GM12878 (cell line): Measurements from ENCODE around the gene PJA2. TPM values are rescaled to one million over a fixed set of nuclear protein-coding genes. Genes with fewer than 3 reads are reported as not detected.

Source experiments
- ATAC-seq: fragments of 200-7000 bp; cut with Tn5 transposase; 3 replicates; pipeline ENCODE4 v1.9.1; 2020; ENCODE audit warnings: mild to moderate bottlenecking, moderate library complexity
- BruUV-seq: library from RNA; stranded (reverse); fragments of 400-500 nt; replicated peaks from 2 replicates; lab custom pipeline; 2021; lab: Mats Ljungman, UMichigan
- CTCF ChIA-PET: fragments of 300-600 bp; sonication (Branson Sonifier 250); formaldehyde crosslinking; extraction: SDS; loops from one replicate; lab custom pipeline; 2021; ENCODE audit warnings: inconsistent platforms; lab: Yijun Ruan, JAX
- POLR2A ChIA-PET: fragments of 350-600 bp; formaldehyde crosslinking; extraction: SDS; loops from one replicate; lab custom pipeline; 2021; ENCODE audit warnings: inconsistent platforms; lab: Charles Lee
- RAD21 ChIA-PET: fragments of 300-600 bp; sonication (Branson Sonifier 250); formaldehyde crosslinking; loops from one replicate; lab custom pipeline; 2023; ENCODE audit warnings: antibody characterized with exemption; ENCODE audit not compliant: unreplicated experiment; lab: Charles Lee
- SMC1A ChIA-PET: fragments of 300-600 bp; sonication (Branson Sonifier 250); formaldehyde crosslinking; loops from one replicate; lab custom pipeline; 2023; ENCODE audit not compliant: unreplicated experiment, uncharacterized antibody; lab: Charles Lee
- DNase-seq: peaks from one replicate; pipeline ENCODE4 v3.0.0-alpha.2; 2011; ENCODE audit warnings: low read depth, low spot score
- FAIRE-seq: peaks from 3 replicates; lab custom pipeline; 2011; peaks lifted over from hg19 to GRCh38; lab: Jason Lieb, UNC
- H2AFZ ChIP-seq: 2 replicates; pipeline ENCODE4 v1.6.0; 2011; ENCODE audit warnings: low read depth, low read length, control low read depth; ENCODE audit not compliant: control insufficient read depth
- H3K27ac ChIP-seq: 2 replicates; pipeline ENCODE4 v1.5.1; 2011; ENCODE audit warnings: control low read depth; ENCODE audit not compliant: control insufficient read depth, insufficient read depth
- H3K27me3 ChIP-seq, 2 experiments: replicated peaks in 1 of 2; 2 replicates each; pipeline versions ENCODE4 v1.6.0 to v1.6.1; 2011; ENCODE audit warnings: low read length in 1 of 2; ENCODE audit not compliant: control insufficient read depth in 2 of 2, insufficient read depth in 2 of 2
- H3K36me3 ChIP-seq, 2 experiments: 2 replicates each; pipeline ENCODE4 v1.5.1; 2011; ENCODE audit warnings: low read length in 1 of 2; ENCODE audit not compliant: control insufficient read depth in 2 of 2, insufficient read depth in 2 of 2
- H3K4me1 ChIP-seq: 2 replicates; pipeline ENCODE4 v1.6.1; 2011; ENCODE audit warnings: mild to moderate bottlenecking, low read length, moderate library complexity, mixed read lengths; ENCODE audit not compliant: control insufficient read depth, insufficient read depth
- H3K4me2 ChIP-seq: 2 replicates; pipeline ENCODE4 v1.6.0; 2011; ENCODE audit warnings: control low read depth; ENCODE audit not compliant: control insufficient read depth, insufficient read depth
- H3K4me3 ChIP-seq: fragments of 200-600 bp; sonication (generic); 2 replicates; pipeline ENCODE4 v1.5.1; 2016
- H3K79me2 ChIP-seq: 2 replicates; pipeline ENCODE4 v1.6.0; 2011; ENCODE audit warnings: low read length; ENCODE audit not compliant: control insufficient read depth, insufficient read depth
- H3K9ac ChIP-seq: 2 replicates; pipeline ENCODE4 v1.8.0; 2011; ENCODE audit warnings: low read length, control low read depth, mixed read lengths; ENCODE audit not compliant: control insufficient read depth, insufficient read depth
- H3K9me3 ChIP-seq: replicated peaks from 3 replicates; pipeline ENCODE4 v1.5.1; 2011; ENCODE audit warnings: mild to moderate bottlenecking, low read length; ENCODE audit not compliant: control insufficient read depth, insufficient read depth
- H4K20me1 ChIP-seq: 2 replicates; pipeline ENCODE4 v1.6.0; 2011; ENCODE audit not compliant: control insufficient read depth, insufficient read depth
- ATF7 ChIP-seq: fragments of 450-650 bp; IDR thresholded peaks from 2 replicates; pipeline ENCODE4 v1.6.1; 2016; ENCODE audit warnings: low read depth, mild to moderate bottlenecking
- BCLAF1 ChIP-seq: fragments of 450-650 bp; IDR thresholded peaks from 2 replicates; pipeline ENCODE4 v1.6.1; 2017; ENCODE audit warnings: antibody characterized with exemption, mild to moderate bottlenecking, moderate library complexity
- EGR1 ChIP-seq, 2 experiments: IDR thresholded peaks; 1 replicate in 1 of 2; 2 replicates in 1 of 2; pipeline ENCODE4 v1.6.1; 2011 to 2012; ENCODE audit warnings: low read depth in 2 of 2, low read length in 2 of 2, borderline replicate concordance in 1 of 2, mild to moderate bottlenecking in 1 of 2, moderate library complexity in 1 of 2
- EZH2 ChIP-seq: IDR thresholded peaks from 2 replicates; pipeline ENCODE4 v1.6.1; 2012; ENCODE audit warnings: low read depth, mild to moderate bottlenecking, control low read depth, inconsistent platforms, low read length, borderline replicate concordance; ENCODE audit not compliant: control insufficient read depth
- HDGF ChIP-seq: fragments of 450-650 bp; IDR thresholded peaks from 2 replicates; pipeline ENCODE4 v1.6.1; 2016; ENCODE audit warnings: antibody characterized with exemption
- IRF3 ChIP-seq: fragments of 450-650 bp; IDR thresholded peaks from 2 replicates; pipeline ENCODE4 v1.6.1; 2014; ENCODE audit warnings: mild to moderate bottlenecking
- PAX5 ChIP-seq: IDR thresholded peaks from 2 replicates; pipeline ENCODE4 v1.6.1; 2011; ENCODE audit warnings: low read depth, low read length, borderline replicate concordance
- PBX3 ChIP-seq: IDR thresholded peaks from 2 replicates; pipeline ENCODE4 v1.6.1; 2011; ENCODE audit warnings: mild to moderate bottlenecking, low read depth, low read length, moderate library complexity; ENCODE audit not compliant: insufficient replicate concordance
- POLR2A ChIP-seq: IDR thresholded peaks from 2 replicates; pipeline ENCODE4 v1.6.1; 2011; ENCODE audit warnings: low read depth, mild to moderate bottlenecking, low read length
- SMARCA5 ChIP-seq: fragments of 450-650 bp; IDR thresholded peaks from 2 replicates; pipeline ENCODE4 v1.6.1; 2017; ENCODE audit warnings: mild to moderate bottlenecking
- ZNF24 ChIP-seq: fragments of 450-650 bp; IDR thresholded peaks from 2 replicates; pipeline ENCODE4 v1.6.1; 2017; ENCODE audit warnings: antibody characterized with exemption, mild to moderate bottlenecking
- ZNF622 ChIP-seq: fragments of 450-650 bp; IDR thresholded peaks from 2 replicates; pipeline ENCODE4 v1.6.1; 2017; ENCODE audit warnings: mild to moderate bottlenecking, inconsistent platforms
- WGBS: methylation state at CpG from one replicate; pipeline ENCODE4 v1.1.6; 2016; ENCODE audit warnings: low lambda C conversion rate; ENCODE audit not compliant: insufficient replicate concordance, insufficient coverage; ENCODE audit errors: missing lambda C conversion rate; 5-methylcytosine and 5-hydroxymethylcytosine counted together
- in situ Hi-C: fragments of 300-500 bp; cut with MboI; formaldehyde crosslinking; loops from 9 replicates; pipeline ENCODE4 v1.14.3; 2018; ENCODE audit warnings: mixed read lengths
- intact Hi-C: fragments of 100-400 bp; cut with micrococcal nuclease; formaldehyde crosslinking; loops from one replicate; pipeline ENCODE4 v1.14.2; 2022; ENCODE audit not compliant: unreplicated experiment
- polyA plus RNA-seq, 11 experiments: library from polyadenylated mRNA; depleted of rRNA in 4 of 11; unstranded in 6 of 11; stranded (reverse) in 5 of 11; fragments of >200 nt; fragmentation: Nextera tagmentation in 4 of 11; fragmentation: Illumina TruSeq in 1 of 11; extraction: Ambion mirVana in 4 of 11; extraction: Trizol in 1 of 11; gene quantifications; 1 replicate in 1 of 11; 2 replicates in 10 of 11; pipeline versions ENCODE4 v1.2.1 to v1.2.3, GENCODE V29; 2011 to 2016; ENCODE audit warnings: inconsistent platforms in 2 of 11, missing spikeins in 2 of 11, low read depth in 1 of 11
- total RNA-seq, 4 experiments: library from RNA; depleted of rRNA in 3 of 4; stranded (reverse); fragments of >200 nt in 3 of 4; fragmentation: Illumina TruSeq in 1 of 4; extraction: Trizol in 1 of 4; gene quantifications; 2 replicates each; pipeline versions ENCODE4 v1.2.1 to v1.2.3, GENCODE V29; 2013 to 2021

The PJA2 gene
- total and polyA plus RNA-seq, 10 of the 15 experiments (the other 5 are each of a cell fraction or from before 2014, with no cell fraction given): 27.8 to 93.4 (median 47.8) TPM

- H3K9me3 ChIP-seq: no peaks in the 10 kb centered on the region
- TF ChIP-seq EZH2 (no peak), ZNF24 (no peak), ATF7 (no peak), PAX5 (no peak), BCLAF1 (no peak), PBX3 (no peak), SMARCA5 (no peak), IRF3 (no peak), EGR1 (IDR thresholded peaks at IDR 0.05; ENCODE audit: borderline replicate concordance in 1 of 2, low read depth in 2 of 2, low read length in 2 of 2) (no peak), HDGF (no peak), POLR2A (no peak), ZNF622 (no peak)
- H3K79me2 ChIP-seq: no peaks in the 10 kb centered on the region
- ATAC-seq: no peak
- no peak overlapping the region for H3K4me2 ChIP-seq
- no peak overlapping the region for H3K9ac ChIP-seq
- no TSS peak for BruUV-seq
- H3K27me3 ChIP-seq: no peaks in the 10 kb centered on the region
- no peak overlapping the region for H3K27ac ChIP-seq
- ChIA-PET RAD21 (no interaction called here), POLR2A (no interaction called here), CTCF (interaction anchor here (0.6 kb wide), 1 partner anchor 994 kb away, joined by 4 read pairs; no protein-coding TSS in a partner anchor), SMC1A (interaction anchor here (1.5 kb wide), 1 partner anchor 10 kb away, joined by 3 read pairs; no protein-coding TSS in a partner anchor)
- H3K36me3 ChIP-seq: no peaks in the 10 kb centered on the region
- no peak overlapping the region for H2AFZ ChIP-seq
- 53% methylated on average over 2 of the region's 2 CpGs for WGBS
- H3K4me3 ChIP-seq: no peak overlapping the region
- no peaks in the 10 kb centered on the region for H4K20me1 ChIP-seq
- in situ Hi-C loops: no loop called here
- intact Hi-C loops: no loop called here
- no peaks in the 10 kb centered on the region for H3K4me1 ChIP-seq
- DNase-seq: no peak
- FAIRE-seq: no peak
Observed at GRCh38 chr5:109312695-109313094, 97.1 kb downstream of the PJA2 start.
